ENCODE measurements around the gene LTO1.

DNA sequence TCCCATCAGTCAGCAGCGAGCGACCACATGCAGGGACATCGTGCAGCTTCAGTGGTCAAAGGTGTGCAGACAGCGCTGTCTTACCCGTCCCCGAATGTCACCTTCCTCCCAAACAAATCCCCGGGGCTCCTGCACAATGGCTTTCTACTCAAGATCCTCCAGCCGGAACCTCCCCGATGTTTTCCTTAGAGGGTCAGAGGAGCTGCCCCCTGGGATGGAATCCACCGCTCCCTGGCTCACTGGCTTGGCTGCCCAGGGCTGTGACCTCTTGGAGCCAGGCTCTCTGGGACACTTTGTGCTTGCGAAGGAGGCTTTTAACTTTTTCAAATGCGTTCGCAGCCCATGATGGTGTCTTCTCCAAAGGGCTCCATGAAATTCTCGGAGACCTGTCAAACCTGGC, 46.0 kb upstream of the LTO1 start:
- TF ChIP-seq, protein P1, sequence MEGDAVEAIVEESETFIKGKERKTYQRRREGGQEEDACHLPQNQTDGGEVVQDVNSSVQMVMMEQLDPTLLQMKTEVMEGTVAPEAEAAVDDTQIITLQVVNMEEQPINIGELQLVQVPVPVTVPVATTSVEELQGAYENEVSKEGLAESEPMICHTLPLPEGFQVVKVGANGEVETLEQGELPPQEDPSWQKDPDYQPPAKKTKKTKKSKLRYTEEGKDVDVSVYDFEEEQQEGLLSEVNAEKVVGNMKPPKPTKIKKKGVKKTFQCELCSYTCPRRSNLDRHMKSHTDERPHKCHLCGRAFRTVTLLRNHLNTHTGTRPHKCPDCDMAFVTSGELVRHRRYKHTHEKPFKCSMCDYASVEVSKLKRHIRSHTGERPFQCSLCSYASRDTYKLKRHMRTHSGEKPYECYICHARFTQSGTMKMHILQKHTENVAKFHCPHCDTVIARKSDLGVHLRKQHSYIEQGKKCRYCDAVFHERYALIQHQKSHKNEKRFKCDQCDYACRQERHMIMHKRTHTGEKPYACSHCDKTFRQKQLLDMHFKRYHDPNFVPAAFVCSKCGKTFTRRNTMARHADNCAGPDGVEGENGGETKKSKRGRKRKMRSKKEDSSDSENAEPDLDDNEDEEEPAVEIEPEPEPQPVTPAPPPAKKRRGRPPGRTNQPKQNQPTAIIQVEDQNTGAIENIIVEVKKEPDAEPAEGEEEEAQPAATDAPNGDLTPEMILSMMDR (IDR thresholded peaks at IDR 0.05), result no peak
- TF ChIP-seq POLR2AphosphoS5 (IDR thresholded peaks at IDR 0.05), result no peak
- TF ChIP-seq POLR2A (IDR thresholded peaks at IDR 0.05), result no peak
- TF ChIP-seq EP300 (IDR thresholded peaks at IDR 0.05; ENCODE audit: low read depth), result no peak

Data from transverse colon (tissue), 4 donors.